GM18868 (cell line): Measurements from ENCODE around the gene NOMO2.
"Not testable (repeated sequence)": the region's sequence is repeated elsewhere in the genome, so short reads cannot be mapped to it uniquely, and the experiment has no call there.

Source experiments
- ATAC-seq: cut with Tn5 transposase; IDR thresholded peaks from one replicate; pipeline ENCODE4 v1.9.1; 2021; ENCODE audit warnings: mild to moderate bottlenecking, moderate library complexity; ENCODE audit not compliant: unreplicated experiment

The NOMO2 gene, protein sequence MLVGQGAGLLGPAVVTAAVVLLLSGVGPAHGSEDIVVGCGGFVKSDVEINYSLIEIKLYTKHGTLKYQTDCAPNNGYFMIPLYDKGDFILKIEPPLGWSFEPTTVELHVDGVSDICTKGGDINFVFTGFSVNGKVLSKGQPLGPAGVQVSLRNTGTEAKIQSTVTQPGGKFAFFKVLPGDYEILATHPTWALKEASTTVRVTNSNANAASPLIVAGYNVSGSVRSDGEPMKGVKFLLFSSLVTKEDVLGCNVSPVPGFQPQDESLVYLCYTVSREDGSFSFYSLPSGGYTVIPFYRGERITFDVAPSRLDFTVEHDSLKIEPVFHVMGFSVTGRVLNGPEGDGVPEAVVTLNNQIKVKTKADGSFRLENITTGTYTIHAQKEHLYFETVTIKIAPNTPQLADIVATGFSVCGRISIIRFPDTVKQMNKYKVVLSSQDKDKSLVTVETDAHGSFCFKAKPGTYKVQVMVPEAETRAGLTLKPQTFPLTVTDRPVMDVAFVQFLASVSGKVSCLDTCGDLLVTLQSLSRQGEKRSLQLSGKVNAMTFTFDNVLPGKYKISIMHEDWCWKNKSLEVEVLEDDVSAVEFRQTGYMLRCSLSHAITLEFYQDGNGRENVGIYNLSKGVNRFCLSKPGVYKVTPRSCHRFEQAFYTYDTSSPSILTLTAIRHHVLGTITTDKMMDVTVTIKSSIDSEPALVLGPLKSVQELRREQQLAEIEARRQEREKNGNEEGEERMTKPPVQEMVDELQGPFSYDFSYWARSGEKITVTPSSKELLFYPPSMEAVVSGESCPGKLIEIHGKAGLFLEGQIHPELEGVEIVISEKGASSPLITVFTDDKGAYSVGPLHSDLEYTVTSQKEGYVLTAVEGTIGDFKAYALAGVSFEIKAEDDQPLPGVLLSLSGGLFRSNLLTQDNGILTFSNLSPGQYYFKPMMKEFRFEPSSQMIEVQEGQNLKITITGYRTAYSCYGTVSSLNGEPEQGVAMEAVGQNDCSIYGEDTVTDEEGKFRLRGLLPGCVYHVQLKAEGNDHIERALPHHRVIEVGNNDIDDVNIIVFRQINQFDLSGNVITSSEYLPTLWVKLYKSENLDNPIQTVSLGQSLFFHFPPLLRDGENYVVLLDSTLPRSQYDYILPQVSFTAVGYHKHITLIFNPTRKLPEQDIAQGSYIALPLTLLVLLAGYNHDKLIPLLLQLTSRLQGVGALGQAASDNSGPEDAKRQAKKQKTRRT

DNA sequence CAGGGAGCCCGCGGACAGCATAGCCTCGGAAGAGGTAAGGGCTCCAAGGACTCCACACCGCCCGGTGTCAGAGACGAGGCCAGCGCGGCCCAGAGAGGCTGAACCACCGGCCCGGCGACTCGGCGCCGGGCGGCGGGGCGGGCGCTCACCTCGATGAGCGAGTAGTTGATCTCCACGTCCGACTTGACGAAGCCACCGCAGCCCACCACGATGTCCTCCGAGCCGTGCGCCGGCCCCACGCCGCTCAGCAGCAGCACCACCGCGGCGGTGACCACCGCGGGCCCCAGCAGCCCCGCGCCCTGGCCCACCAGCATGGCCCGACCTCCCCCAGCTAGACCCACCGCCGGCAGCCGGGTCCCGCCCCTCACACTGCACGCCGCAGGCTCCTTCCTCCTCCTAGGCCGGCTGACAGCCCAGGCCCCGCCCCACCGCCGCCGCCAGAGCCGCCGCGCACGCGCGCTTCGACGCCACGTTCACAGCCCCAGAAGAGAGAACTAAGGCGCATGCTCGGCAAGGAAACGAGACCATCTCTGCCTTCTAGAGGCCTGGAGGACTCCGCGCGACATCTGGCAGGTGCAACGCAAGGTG, at the start of gene NOMO2:
TSS of gene NOMO2 (minus strand) at position 371 of the 588 bp plus-strand sequence. CDS start at position 314, 57 bp downstream.
- ATAC-seq: peak; percentile 90

DNA sequence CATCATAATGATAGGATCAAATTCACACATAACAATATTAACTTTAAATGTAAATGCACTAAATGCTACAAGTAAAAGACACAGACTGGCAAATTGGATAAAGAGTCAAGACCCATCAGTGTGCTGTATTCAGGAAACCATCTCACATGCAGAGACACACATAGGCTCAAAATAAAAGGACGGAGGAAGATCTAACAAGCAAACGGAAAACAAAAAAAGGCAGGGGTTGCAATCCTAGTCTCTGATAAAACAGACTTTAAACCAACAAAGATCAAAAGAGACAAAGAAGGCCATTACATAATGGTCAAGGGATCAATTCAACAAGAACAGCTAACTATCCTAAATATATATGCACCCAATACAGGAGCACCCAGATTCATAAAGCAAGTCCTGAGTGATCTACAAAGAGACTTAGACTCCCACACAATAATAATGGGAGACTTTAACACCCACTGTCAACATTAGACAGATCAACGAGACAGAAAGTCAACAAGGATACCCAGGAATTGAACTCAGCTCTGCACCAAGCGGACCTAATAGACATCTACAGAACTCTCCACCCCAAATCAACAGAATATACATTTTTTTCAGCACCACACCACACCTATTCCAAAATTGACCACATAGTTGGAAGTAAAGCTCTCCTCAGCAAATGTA, 48.4 kb upstream of the NOMO2 start:
- not testable (repeated sequence) for ATAC-seq

DNA sequence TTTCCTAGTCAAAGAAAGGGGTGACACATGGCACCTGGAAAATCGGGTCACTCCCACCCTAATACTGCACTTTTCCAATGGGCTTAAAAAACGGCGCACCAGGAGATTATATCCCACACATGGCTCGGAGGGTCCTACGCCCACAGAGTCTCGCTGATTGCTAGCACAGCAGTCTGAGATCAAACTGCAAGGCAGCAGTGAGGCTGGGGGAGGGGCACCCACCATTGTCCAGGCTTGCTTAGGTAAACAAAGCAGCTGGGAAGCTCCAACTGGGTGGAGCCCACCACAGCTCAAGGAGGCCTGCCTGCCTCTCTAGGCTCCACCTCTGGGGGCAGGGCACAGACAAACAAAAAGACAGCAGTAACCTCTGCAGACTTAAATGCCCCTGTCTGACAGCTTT, 46.4 kb upstream of the NOMO2 start:
- ATAC-seq: not testable (repeated sequence)

DNA sequence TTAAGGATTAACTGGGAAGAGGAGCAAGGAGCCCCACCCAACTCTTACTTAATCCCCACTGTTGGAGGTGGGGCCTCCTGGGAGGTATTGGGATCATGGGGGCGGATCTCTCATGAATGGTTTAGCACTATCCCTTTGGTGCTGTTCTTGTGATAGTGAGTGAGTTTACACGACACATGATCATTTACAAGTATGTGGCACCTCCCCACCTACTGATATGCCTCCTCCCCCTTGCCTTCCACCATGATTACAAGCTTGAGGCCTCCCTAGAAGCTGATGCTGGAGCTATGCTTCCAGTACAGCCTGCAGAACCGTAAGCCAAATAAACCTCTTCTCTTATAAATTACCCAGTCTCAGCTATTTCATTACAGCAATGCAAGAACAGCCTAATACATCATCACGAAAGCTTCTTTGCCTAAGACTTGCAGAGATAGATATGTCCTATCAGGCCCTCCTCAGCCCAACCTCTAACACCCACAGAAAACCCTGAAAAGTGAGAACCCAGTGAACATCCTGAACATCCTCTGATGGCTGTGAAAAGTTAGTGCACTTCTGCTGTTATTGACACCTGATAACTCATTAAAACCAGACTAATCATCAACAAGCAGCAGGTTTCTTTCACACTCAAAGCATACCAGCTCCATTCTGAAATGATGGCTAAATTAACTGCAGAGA, 41.8 kb upstream of the NOMO2 start:
- not testable (repeated sequence) for ATAC-seq

DNA sequence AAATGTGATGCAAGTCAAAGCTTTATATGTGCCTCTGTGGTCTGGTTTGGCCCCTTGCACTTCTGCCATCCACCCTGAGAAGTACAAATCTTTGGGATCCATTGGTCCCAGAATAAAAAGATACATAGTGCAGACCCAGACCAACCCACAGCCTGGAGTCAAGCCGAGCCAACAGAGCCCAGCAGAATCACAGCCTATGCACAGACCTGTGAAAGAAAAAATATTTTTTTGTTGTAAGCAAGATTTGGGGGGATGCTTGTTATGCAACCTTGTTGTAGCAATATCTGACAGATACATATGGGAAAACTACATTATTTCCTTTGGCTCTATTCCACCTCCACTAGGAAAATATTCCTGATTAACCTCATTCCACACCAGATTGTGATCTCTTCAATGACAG, 36.7 kb upstream of the NOMO2 start:
- ATAC-seq: not testable (repeated sequence)

DNA sequence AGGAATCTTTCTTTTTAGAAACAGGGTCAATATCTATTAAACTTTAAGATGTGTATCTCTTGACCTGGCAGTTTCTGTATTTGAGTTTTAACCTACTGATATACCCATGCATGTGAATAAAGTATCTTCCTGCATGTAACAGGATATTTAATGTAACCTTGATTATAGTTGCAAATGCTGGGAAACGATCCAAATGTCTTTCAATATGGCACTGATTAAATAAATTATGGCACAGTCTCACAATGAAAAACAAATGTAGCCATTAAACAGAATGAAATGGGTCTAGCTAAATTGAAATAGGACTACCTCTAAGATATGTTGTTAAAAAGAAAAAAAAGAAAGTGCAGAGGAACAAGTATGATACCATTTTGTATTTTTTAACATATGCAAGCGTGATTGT, 35.8 kb upstream of the NOMO2 start:
- not testable (repeated sequence) for ATAC-seq

DNA sequence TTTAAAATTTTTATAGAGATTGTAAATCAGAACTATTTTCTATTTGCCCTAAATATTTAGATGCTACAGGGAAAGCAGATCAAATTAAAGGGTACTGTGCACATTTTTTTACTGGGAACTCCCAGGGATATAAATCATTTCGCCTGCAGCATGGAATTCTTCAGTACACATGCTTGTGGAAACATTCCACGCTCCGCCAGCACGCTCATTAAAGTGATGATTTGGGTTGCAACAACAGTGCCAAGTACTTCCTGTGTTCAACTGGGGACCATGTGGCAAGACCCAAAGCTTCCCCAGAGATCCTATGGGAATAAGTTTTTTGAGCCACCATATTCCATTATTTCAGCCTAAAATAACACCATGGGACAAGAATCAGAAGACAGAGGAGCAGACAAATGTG, 35.4 kb upstream of the NOMO2 start:
- not testable (repeated sequence) for ATAC-seq

DNA sequence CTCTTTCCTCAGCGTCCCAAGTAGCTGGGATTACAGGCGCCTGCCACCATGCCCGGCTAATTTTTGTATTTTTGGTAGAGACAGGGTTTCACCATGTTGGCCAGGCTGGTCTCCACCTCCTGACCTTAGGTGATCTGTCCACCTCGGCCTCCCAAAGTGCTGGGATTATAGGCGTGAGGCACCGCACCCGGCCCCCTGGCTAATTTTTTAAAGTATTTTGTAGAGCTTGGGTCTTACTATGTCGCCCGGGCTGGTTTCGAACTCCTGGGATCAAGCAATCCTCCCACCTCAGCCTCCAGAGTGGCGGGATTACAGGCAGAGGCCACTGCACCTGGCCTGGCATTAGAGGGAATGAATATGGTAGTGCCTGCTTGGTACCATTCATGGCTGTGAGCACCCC, 33.9 kb upstream of the NOMO2 start:
- not testable (repeated sequence) for ATAC-seq

DNA sequence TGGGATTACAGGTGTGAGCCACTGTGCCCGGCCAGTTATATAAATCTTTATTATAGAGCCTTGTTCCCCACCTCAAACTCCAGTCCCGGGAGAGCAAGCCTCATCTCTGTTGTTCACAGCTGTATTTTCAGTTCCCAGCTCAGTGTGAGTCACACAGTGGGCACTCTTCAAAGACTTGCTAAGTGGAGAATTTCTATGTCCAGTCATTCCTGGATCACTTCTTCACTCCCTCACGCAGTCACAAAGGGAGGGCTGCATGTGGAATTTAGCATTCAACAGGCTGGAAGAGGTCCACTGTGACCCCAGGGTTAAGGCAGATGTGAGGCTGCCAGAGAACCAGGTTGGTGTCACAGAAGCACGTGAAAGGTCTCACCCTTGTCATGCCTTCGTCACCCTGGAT, 33.0 kb upstream of the NOMO2 start:
- ATAC-seq: peak; percentile 53

DNA sequence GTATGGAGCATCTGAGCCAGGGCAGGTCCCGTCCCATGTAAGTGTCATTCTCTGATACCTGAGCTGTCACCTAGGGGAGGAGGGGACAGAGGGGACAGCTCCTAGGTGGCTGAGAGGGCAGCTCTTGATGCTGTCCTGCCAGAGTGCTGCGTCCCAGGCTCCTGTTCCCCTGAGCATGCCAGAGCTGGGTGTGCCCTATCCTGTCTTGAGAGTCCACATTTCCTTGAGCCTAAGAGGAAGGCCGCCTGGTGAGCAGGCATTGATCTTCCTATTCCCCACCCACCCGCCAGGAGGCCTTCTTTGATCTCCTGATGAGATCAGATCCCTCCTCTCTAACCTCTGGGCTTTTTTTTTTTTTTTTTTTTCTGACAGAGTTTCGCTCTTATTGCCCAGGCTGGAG, 32.0 kb upstream of the NOMO2 start:
- ATAC-seq: not testable (repeated sequence)

DNA sequence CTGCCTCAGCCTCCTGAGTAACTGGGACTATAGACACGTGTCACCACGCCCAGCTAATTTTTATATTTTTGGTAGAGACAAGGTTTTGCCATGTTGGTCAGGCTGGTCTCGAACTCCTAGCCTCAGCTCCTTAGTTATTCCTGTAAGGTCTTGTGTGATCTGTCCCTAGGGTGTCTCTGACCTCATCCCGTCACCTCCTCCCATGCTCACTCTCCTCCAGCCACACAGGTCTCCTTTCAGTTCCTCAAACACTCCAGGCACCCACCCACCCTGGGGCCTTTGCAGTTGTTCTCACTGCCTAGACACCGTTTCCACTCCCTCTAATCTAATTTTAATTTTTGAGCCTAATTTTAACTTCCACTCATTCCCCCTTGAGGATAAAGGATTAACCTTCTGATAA, 31.1 kb upstream of the NOMO2 start:
- not testable (repeated sequence) for ATAC-seq

DNA sequence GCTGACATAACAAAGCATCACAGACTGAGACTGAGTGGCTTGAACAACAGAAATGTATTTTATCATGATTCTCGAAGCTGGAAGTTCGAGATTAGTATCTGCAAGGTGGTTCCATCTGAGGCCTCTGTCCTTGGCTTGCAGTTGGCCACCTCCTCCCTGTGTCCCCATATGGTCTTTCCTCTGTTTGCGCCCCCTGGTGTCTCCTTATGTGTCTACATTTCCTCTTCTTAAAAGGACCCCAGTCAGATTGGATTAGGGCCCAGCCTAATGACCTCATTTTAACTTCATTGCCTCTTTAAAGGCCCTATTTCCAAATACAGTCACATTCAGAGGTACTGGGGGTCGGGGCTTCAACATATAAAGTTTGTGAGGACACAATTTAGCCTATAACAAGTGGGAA, 30.0 kb upstream of the NOMO2 start:
- ATAC-seq: not testable (repeated sequence)

DNA sequence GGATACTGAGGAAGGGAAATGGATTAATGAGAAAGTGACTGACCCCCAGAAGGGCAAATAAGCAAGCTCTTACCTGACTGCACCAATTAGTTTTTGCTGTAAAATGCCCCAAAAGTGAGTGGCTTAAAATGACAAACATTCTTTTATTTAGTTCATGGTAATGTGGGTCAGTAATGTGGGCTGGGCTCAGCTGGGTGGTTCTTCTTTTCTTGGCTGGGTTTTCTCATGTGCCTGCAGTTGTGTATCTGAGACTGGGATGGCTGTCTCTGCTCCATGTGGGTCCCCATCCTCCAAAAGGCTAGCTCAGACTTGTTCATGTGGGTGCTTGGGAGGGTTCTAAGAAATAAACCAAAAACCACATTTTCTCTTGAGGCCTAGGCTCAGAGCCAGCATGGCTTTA, 29.5 kb upstream of the NOMO2 start:
- ATAC-seq: not testable (repeated sequence)

DNA sequence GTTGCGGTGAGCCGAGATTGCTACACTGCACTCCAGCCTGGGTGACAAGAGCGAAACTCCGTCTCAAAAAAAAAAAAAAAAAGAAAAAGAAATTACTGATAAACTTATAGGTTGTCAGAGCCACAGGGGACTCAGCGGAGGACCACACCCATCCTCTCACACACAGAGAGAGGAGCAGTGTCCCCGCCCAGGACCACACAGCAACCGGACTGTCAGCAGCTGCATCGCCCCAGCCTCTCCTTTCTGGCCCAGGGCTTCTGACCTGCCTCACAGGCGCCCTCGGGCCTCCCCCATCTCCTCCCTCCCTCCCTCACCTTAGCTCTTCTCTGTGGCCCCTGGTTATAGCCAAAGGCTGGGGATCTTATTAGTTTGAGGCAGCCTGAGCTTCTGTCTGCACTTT, 27.9 kb upstream of the NOMO2 start:
- ATAC-seq: not testable (repeated sequence)

DNA sequence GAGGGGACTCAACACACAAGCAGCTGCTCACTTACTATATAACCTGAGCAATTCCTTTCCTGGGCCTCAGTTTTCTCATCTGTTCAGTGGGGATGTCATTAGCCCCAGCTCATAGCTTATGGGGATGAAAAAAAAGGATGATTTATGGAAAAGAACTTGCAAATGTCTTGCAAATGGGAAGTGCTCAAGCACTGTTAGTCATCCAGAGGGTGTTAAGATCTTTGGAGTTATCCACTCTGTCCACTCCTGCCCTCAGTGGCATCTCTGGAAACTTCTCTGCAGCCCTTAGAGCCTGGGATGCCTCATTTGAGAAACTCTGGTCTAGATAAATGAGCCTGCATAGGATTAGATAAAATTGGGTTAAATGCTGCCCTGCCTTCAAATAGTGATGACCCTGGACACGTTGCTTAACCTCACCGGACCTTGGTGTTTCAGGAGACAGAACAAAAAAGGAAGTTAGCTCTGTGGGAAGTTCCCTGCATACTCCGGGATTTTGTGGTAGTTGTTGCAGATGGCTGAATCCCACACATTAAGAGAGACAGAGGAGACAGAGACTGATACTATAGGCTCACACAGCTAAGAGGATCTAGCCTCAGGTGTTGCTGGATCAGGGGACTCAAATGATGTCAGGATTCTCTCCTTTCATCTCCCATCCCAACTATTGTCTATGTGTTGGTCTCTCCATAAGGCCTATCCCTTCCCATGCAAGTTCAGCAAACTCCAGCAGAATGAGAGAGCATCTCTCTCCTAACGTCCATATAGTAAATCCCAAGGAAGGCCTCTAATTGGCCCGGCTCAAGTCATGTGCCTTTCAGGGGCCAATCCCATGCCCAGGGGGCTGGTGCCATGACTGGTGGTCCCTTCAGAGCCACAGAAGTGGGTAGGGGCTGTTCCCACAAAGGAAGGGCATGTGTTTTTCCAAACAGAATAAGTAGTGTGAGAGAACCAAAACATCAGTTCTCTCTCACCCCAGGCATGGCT, 25.0 kb upstream of the NOMO2 start:
- not testable (repeated sequence) for ATAC-seq

DNA sequence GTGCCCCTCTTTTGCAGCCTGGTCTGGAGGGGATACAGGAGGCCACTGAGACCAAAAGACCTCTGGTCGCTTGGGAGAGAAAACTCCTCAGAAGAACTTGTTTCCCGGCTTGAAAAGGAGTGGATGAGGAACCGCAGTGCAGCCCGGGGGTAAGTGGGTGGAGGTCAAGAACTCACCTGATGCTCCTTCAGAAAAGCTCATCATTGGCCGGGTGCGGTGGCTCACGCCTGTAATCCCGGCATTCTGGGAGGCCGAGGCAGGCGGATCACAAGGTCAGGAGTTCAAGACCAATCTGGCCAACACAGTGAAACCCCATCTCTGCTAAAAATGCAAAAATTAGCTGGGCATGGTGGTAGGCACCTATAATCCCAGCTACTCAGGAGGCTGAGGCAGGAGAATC, 23.9 kb upstream of the NOMO2 start:
- ATAC-seq: not testable (repeated sequence)

DNA sequence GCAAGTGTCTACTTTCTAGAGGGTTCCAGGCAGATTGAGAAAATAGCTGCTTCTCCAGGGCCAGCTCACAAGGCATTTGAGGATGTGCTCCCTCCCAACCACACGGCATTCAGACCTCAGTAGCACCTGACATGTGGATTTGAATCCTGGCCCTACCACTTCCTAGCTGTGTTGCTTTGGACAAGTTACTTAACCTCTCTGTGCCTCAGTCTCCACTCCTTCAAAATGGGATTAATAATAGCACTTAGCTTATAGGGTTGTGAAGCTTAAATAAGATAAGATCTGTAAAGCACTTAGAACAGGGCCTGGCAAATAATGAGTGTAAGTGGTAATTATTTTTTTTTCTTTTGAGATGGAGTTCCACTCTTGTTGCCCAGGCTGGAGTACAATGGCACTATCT, 21.0 kb upstream of the NOMO2 start:
- ATAC-seq: no peak

DNA sequence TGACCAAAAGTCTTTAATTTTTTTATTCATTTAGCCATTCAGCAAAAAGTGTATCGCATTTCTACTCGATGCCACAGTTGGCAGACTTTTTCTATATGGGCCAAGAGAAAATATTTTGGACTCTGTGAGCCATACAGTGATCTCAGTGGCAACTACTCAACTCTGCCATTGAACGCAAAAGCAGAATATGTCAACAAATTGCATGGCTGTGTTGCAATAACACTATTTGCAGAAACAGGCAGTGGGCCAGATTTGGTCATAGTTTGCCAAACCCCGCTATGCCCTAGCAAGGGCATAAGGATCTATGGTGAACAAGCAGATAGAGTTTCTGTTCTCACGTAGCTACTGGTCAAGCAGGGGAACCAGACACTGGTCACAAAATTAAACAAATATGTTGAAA, 18.5 kb upstream of the NOMO2 start:
- not testable (repeated sequence) for ATAC-seq
